CD4-positive, alpha-beta T cell (primary cell): ENCODE data around the gene NR0B2. TPM values are rescaled to one million over a fixed set of nuclear protein-coding genes. Genes with fewer than 3 reads are reported as not detected.

Source experiments
- ATAC-seq: fragments of 200-7000 bp; cut with Tn5 transposase; one replicate; pipeline ENCODE4 v1.10.0; 2022; ENCODE audit warnings: mild to moderate bottlenecking; ENCODE audit not compliant: poor library complexity
- CTCF ChIA-PET: fragments of 350-600 bp; sonication (Branson Sonifier 250); formaldehyde crosslinking; loops from one replicate; lab custom pipeline; 2021; ENCODE audit warnings: antibody characterized with exemption, inconsistent platforms; lab: Charles Lee
- POLR2A ChIA-PET: fragments of 350-600 bp; sonication (Branson Sonifier 250); formaldehyde crosslinking; loops from one replicate; lab custom pipeline; 2021; ENCODE audit warnings: antibody characterized with exemption, inconsistent platforms; lab: Charles Lee
- DNase-seq, 14 experiments: peaks; one replicate each; pipeline ENCODE4 v3.0.0-alpha.2; 2013 to 2020; ENCODE audit warnings: mixed read lengths in 2 of 14
- H3K27ac ChIP-seq, 2 donors: one replicate each; pipeline versions ENCODE4 v1.5.1 to v1.7.0; 2013; ENCODE audit warnings: low read length in 2 of 2, low read depth in 1 of 2, mild to moderate bottlenecking in 1 of 2
- H3K27me3 ChIP-seq, 2 experiments: 1 replicate in 1 of 2; 2 replicates in 1 of 2; pipeline versions ENCODE4 v1.6.1 to v1.7.0; 2013; ENCODE audit warnings: low read length in 2 of 2, control low read depth in 1 of 2, mild to moderate bottlenecking in 1 of 2, moderate library complexity in 1 of 2; ENCODE audit not compliant: insufficient read depth in 2 of 2, control insufficient read depth in 1 of 2
- H3K36me3 ChIP-seq: one replicate; pipeline ENCODE4 v1.6.1; 2013; ENCODE audit warnings: low read length, control low read depth; ENCODE audit not compliant: insufficient read depth
- H3K4me1 ChIP-seq: one replicate; pipeline ENCODE4 v1.6.1; 2013; ENCODE audit warnings: low read length, control low read depth; ENCODE audit not compliant: insufficient read depth
- H3K4me3 ChIP-seq: one replicate; pipeline ENCODE4 v1.5.1; 2013; ENCODE audit warnings: mild to moderate bottlenecking, low read length, moderate library complexity
- H3K9me3 ChIP-seq, 2 experiments: 1 replicate in 1 of 2; 2 replicates in 1 of 2; pipeline versions ENCODE4 v1.6.1 to v1.7.0; 2013; ENCODE audit warnings: low read length in 2 of 2, mild to moderate bottlenecking in 2 of 2, control low read depth in 1 of 2, moderate library complexity in 1 of 2; ENCODE audit not compliant: control insufficient read depth in 1 of 2, insufficient read depth in 1 of 2
- H3K27ac Mint-ChIP-seq: one replicate; pipeline ENCODE4 v1.8.0; 2020; ENCODE audit warnings: mixed read lengths
- H3K27me3 Mint-ChIP-seq: one replicate; pipeline ENCODE4 v1.8.0; 2021; ENCODE audit warnings: mixed read lengths
- H3K36me3 Mint-ChIP-seq: one replicate; pipeline ENCODE4 v1.8.0; 2021; ENCODE audit warnings: low read depth, mixed read lengths
- H3K4me1 Mint-ChIP-seq: one replicate; pipeline ENCODE4 v1.8.0; 2021; ENCODE audit warnings: low read depth, mixed read lengths
- H3K4me3 Mint-ChIP-seq: one replicate; pipeline ENCODE4 v1.8.0; 2020; ENCODE audit warnings: mild to moderate bottlenecking, mixed read lengths
- H3K9me3 Mint-ChIP-seq: one replicate; pipeline ENCODE4 v1.8.0; 2020; ENCODE audit warnings: mixed read lengths
- intact Hi-C, 2 experiments: fragments of 100-400 bp; cut with DNase I in 1 of 2; cut with micrococcal nuclease in 1 of 2; formaldehyde crosslinking; loops; one replicate each; pipeline versions ENCODE4 v1.15.1 to v1.9.0; 2023 to 2025; cut with DNase I, micrococcal nuclease
- total RNA-seq, 174 experiments: library from RNA in 2 of 174; stranded (reverse) in 2 of 174; gene quantifications; one replicate each; pipeline ENCODE4 v1.2.3 and lab custom pipeline; 2021 to 2026
- TF ChIP-seq, protein P1 (sequence below): fragments of 200-600 bp; IDR thresholded peaks from one replicate; pipeline ENCODE4 v1.8.0; 2022; ENCODE audit warnings: antibody characterized with exemption, mild to moderate bottlenecking

The NR0B2 gene
- total RNA-seq, 2 experiments from 2014 or later, result not detected

DNA sequence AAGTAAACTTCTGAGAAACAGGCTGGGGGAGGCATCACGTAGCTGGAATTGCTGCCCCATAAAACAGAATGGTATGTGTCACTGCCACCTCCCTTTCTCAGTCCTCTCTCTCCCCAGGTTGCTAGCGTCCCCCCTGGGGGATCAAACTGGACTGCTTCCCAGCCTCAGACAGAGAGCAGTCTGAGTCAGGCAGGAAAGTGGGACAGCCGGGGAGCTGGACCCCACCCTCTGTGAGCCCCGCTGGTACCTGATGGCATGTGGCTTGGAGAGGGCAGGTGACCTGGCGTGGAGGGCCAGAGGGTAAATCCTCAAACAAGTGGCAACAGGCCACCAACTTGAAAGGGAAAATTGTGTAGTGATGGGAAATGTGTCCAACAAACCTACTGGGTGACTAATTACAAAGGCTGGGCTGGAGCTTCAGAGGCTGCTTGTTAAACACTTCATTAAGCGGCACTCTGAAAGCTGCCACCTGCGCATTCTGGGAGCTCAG is 51.8 kb downstream of the NR0B2 start:
- Mint-ChIP-seq H3K9me3 (no peaks in the 10 kb centered on the region), H3K27ac (peak overlapping the region; percentile 66), H3K36me3 (peaks cover 15% of the 10 kb centered on the region), H3K4me1 (peaks cover 34% of the 10 kb centered on the region), H3K27me3 (no peaks in the 10 kb centered on the region), H3K4me3 (peak overlapping the region; percentile 82)
- Histone ChIP-seq H3K27me3 (no peaks in the 10 kb centered on the region), H3K9me3 (no peaks in the 10 kb centered on the region), H3K4me3 (no peak overlapping the region), H3K4me1 (peaks cover 43% of the 10 kb centered on the region), H3K27ac (no peak overlapping the region), H3K36me3 (peaks cover 11% of the 10 kb centered on the region)
- ChIA-PET POLR2A (no interaction called here), CTCF (interaction anchor here (1.1 kb wide), 1 partner anchor 36 kb away, joined by 3 read pairs; the partner anchor contains the start of gene ZDHHC18)
- DNase-seq (no peak), ATAC-seq (no peak)
- TF ChIP-seq, protein P1, sequence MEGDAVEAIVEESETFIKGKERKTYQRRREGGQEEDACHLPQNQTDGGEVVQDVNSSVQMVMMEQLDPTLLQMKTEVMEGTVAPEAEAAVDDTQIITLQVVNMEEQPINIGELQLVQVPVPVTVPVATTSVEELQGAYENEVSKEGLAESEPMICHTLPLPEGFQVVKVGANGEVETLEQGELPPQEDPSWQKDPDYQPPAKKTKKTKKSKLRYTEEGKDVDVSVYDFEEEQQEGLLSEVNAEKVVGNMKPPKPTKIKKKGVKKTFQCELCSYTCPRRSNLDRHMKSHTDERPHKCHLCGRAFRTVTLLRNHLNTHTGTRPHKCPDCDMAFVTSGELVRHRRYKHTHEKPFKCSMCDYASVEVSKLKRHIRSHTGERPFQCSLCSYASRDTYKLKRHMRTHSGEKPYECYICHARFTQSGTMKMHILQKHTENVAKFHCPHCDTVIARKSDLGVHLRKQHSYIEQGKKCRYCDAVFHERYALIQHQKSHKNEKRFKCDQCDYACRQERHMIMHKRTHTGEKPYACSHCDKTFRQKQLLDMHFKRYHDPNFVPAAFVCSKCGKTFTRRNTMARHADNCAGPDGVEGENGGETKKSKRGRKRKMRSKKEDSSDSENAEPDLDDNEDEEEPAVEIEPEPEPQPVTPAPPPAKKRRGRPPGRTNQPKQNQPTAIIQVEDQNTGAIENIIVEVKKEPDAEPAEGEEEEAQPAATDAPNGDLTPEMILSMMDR, result no peak
- intact Hi-C loops, result no loop called here

Other genes starting within 250 kb of the NR0B2 start
- 100 to 1,000 TPM; 102 to 103 TPM for gene ARID1A, start 218.0 kb downstream of the NR0B2 start, total RNA-seq
- gene PIGV, start 126.0 kb downstream of the NR0B2 start, total RNA-seq, result 1 to 10 TPM; 3.8 to 4.7 TPM
- gene ZDHHC18, start 87.3 kb downstream of the NR0B2 start, total RNA-seq, result 10 to 100 TPM; 46.2 to 48.0 TPM
- 1 to 10 TPM; 1.2 to 2.0 TPM for gene SFN, start 50.8 kb downstream of the NR0B2 start, total RNA-seq
- 10 to 100 TPM; 42.0 to 44.4 TPM for gene GPN2, start 23.7 kb downstream of the NR0B2 start, total RNA-seq
- 10 to 100 TPM; 30.2 to 32.4 TPM for gene GPATCH3, start 13.5 kb downstream of the NR0B2 start, total RNA-seq
- gene NUDC, start 7.8 kb upstream of the NR0B2 start, total RNA-seq, result 10 to 100 TPM; 43.0 to 44.6 TPM
- gene KDF1, start 46.5 kb upstream of the NR0B2 start, total RNA-seq, result 1 to 10 TPM in 1 of 2 experiments, under 1 TPM in 1; 0.95 to 1.2 TPM
- under 1 TPM; 0.19 to 0.20 TPM for gene TRNP1, start 79.7 kb upstream of the NR0B2 start, total RNA-seq
- not detected for gene TENT5B, start 98.9 kb upstream of the NR0B2 start, total RNA-seq
- gene SLC9A1, start 241.2 kb upstream of the NR0B2 start, total RNA-seq, result 10 to 100 TPM; 14.2 to 19.0 TPM